GM23248 (cell line): ENCODE measurements around the gene UNC5C. TPM values are rescaled to one million over a fixed set of nuclear protein-coding genes. Genes with fewer than 3 reads are reported as not detected.

Experiments
- DNase-seq: peaks from one replicate; pipeline ENCODE4 v3.0.0-alpha.2; 2015
- H2AFZ ChIP-seq: fragments of 200-600 bp; sonication (generic); 2 replicates; pipeline ENCODE4 v1.6.1; 2016; ENCODE audit warnings: antibody characterized with exemption
- H3F3A ChIP-seq: fragments of 200-600 bp; sonication (generic); 2 replicates; pipeline ENCODE4 v1.6.1; 2016; ENCODE audit warnings: mild to moderate bottlenecking, antibody characterized with exemption, mixed run types; ENCODE audit not compliant: insufficient read depth
- H3K27ac ChIP-seq: fragments of 200-600 bp; sonication (generic); 2 replicates; pipeline ENCODE4 v1.5.1; 2016; ENCODE audit warnings: mild to moderate bottlenecking
- H3K27me3 ChIP-seq: fragments of 200-600 bp; sonication (generic); replicated peaks from 2 replicates; pipeline ENCODE4 v1.6.1; 2016; ENCODE audit warnings: mild to moderate bottlenecking; ENCODE audit not compliant: insufficient read depth
- H3K36me3 ChIP-seq: fragments of 200-600 bp; sonication (generic); 2 replicates; pipeline ENCODE4 v1.6.1; 2016; ENCODE audit warnings: low read depth, mild to moderate bottlenecking
- H3K4me1 ChIP-seq: fragments of 200-600 bp; sonication (generic); 2 replicates; pipeline ENCODE4 v1.6.1; 2016; ENCODE audit warnings: mild to moderate bottlenecking; ENCODE audit not compliant: insufficient read depth
- H3K4me2 ChIP-seq: fragments of 200-600 bp; sonication (generic); one replicate; pipeline ENCODE4 v1.6.1; 2016; ENCODE audit warnings: mild to moderate bottlenecking; ENCODE audit not compliant: unreplicated experiment
- H3K4me3 ChIP-seq: fragments of 200-600 bp; sonication (generic); 2 replicates; pipeline ENCODE4 v1.5.1; 2016; ENCODE audit warnings: mild to moderate bottlenecking
- H3K79me2 ChIP-seq: fragments of 200-600 bp; sonication (generic); 2 replicates; pipeline ENCODE4 v1.6.1; 2016; ENCODE audit warnings: mild to moderate bottlenecking; ENCODE audit not compliant: insufficient read depth
- H3K9ac ChIP-seq: fragments of 200-600 bp; sonication (generic); 2 replicates; pipeline ENCODE4 v1.6.1; 2016; ENCODE audit warnings: mild to moderate bottlenecking
- H3K9me2 ChIP-seq: fragments of 200-600 bp; sonication (generic); 2 replicates; pipeline ENCODE4 v1.6.1; 2016; ENCODE audit warnings: mixed run types, mild to moderate bottlenecking, moderate library complexity; ENCODE audit not compliant: insufficient read depth
- H3K9me3 ChIP-seq: fragments of 200-600 bp; sonication (generic); one replicate; pipeline ENCODE4 v1.6.1; 2017; ENCODE audit warnings: low read depth
- H4K20me1 ChIP-seq: fragments of 200-600 bp; sonication (generic); 2 replicates; pipeline ENCODE4 v1.6.0; 2016; ENCODE audit not compliant: insufficient read depth
- EZH2 ChIP-seq: fragments of 200-600 bp; sonication (generic); IDR thresholded peaks from 2 replicates; pipeline ENCODE4 v1.6.1; 2018; ENCODE audit warnings: antibody characterized with exemption, mild to moderate bottlenecking; ENCODE audit not compliant: insufficient read depth, poor library complexity, severe bottlenecking
- EZH2phosphoT487 ChIP-seq: fragments of 200-600 bp; sonication (generic); IDR thresholded peaks from 2 replicates; pipeline ENCODE4 v1.6.1; 2018; ENCODE audit warnings: antibody characterized with exemption, moderate library complexity, mild to moderate bottlenecking, low read depth; ENCODE audit not compliant: insufficient read depth
- WGBS, 2 experiments: methylation state at CpG; one replicate each; pipeline ENCODE4 v1.1.6; 2015 to 2017; ENCODE audit warnings: low lambda C conversion rate in 2 of 2, low coverage in 1 of 2; ENCODE audit errors: missing lambda C conversion rate in 2 of 2; 5-methylcytosine and 5-hydroxymethylcytosine counted together
- in situ Hi-C: fragments of 300-500 bp; cut with MboI; formaldehyde crosslinking; loops from 2 replicates; pipeline ENCODE4 v1.15.0; 2020
- polyA plus RNA-seq: library from polyadenylated mRNA; unstranded; fragments of >200 nt; fragmentation: Nextera tagmentation; extraction: Ambion mirVana; gene quantifications from 2 replicates; pipeline ENCODE4 v1.2.1, GENCODE V29; 2016
- total RNA-seq: library from RNA; depleted of rRNA; stranded (reverse); fragments of >200 nt; shearing (Covaris generic); gene quantifications from 2 replicates; pipeline ENCODE4 v1.2.3, GENCODE V29; 2014

The UNC5C gene
- total and polyA plus RNA-seq, 2 experiments from 2014 or later: not detected

GRCh38 chr4:95504501-95504900 is 44.3 kb downstream of the UNC5C start:
- in situ Hi-C loops: no loop called here
- WGBS, 2 experiments: 7 to 11% methylated on average over 3 of the region's 3 CpGs

GRCh38 chr4:95500361-95500760 is 48.4 kb downstream of the UNC5C start:
- Histone ChIP-seq H3K4me2 (no peak overlapping the region), H3K4me3 (no peak overlapping the region), H3K27me3 (no peaks in the 10 kb centered on the region), H3K9me3 (no peaks in the 10 kb centered on the region), H3K27ac (no peak overlapping the region), H3K79me2 (no peaks in the 10 kb centered on the region), H3K9me2 (no peaks in the 10 kb centered on the region), H3K4me1 (no peaks in the 10 kb centered on the region), H3F3A (no peaks in the 10 kb centered on the region), H2AFZ (no peak overlapping the region), H4K20me1 (no peaks in the 10 kb centered on the region), H3K9ac (no peak overlapping the region), H3K36me3 (no peaks in the 10 kb centered on the region)
- no peak for TF ChIP-seq EZH2
- TF ChIP-seq EZH2phosphoT487: no peak
- no peak for DNase-seq
- WGBS, 2 experiments: 0 to 5% methylated on average over 1 of the region's 1 CpG
- in situ Hi-C loops: no loop called here

More at GRCh38 chr4:95504501-95504900, 44.3 kb downstream of the UNC5C start:
- H3K27me3 ChIP-seq: no peaks in the 10 kb centered on the region
- H3K4me3 ChIP-seq: no peak overlapping the region
- H3K36me3 ChIP-seq: no peaks in the 10 kb centered on the region
- H3K4me1 ChIP-seq: no peaks in the 10 kb centered on the region
- H3F3A ChIP-seq: no peaks in the 10 kb centered on the region
- no peak overlapping the region for H3K4me2 ChIP-seq
- H3K9me2 ChIP-seq: no peaks in the 10 kb centered on the region
- DNase-seq: no peak
- no peak overlapping the region for H2AFZ ChIP-seq
- H3K9me3 ChIP-seq: no peaks in the 10 kb centered on the region
- H3K79me2 ChIP-seq: no peaks in the 10 kb centered on the region
- no peak overlapping the region for H3K27ac ChIP-seq
- H4K20me1 ChIP-seq: no peaks in the 10 kb centered on the region
- no peak overlapping the region for H3K9ac ChIP-seq
- TF ChIP-seq EZH2 (no peak), EZH2phosphoT487 (no peak)

GRCh38 chr4:95499291-95499696 is 49.5 kb downstream of the UNC5C start:
- Histone ChIP-seq H3K79me2 (no peaks in the 10 kb centered on the region), H2AFZ (no peak overlapping the region), H3K4me3 (no peak overlapping the region), H3F3A (no peaks in the 10 kb centered on the region), H3K36me3 (no peaks in the 10 kb centered on the region), H3K9ac (no peak overlapping the region), H3K4me2 (no peak overlapping the region), H3K27me3 (no peaks in the 10 kb centered on the region), H3K9me3 (no peaks in the 10 kb centered on the region), H3K4me1 (no peaks in the 10 kb centered on the region), H4K20me1 (no peaks in the 10 kb centered on the region), H3K27ac (no peak overlapping the region), H3K9me2 (no peaks in the 10 kb centered on the region)
- DNase-seq: no peak
- in situ Hi-C loops: no loop called here
- 11 to 14% methylated on average over 2 of the region's 2 CpGs for WGBS, 2 experiments
- TF ChIP-seq EZH2: no peak
- no peak for TF ChIP-seq EZH2phosphoT487

- H3K9me3 ChIP-seq: no peaks in the 10 kb centered on the region
- no peak overlapping the region for H3K27ac ChIP-seq
- no peaks in the 10 kb centered on the region for H3K27me3 ChIP-seq
- no peaks in the 10 kb centered on the region for H3K9me2 ChIP-seq
- no peak overlapping the region for H3K4me3 ChIP-seq
- H3F3A ChIP-seq: no peaks in the 10 kb centered on the region
- no peak overlapping the region for H2AFZ ChIP-seq
- no peak overlapping the region for H3K4me2 ChIP-seq
- no peak for TF ChIP-seq EZH2phosphoT487
- TF ChIP-seq EZH2: no peak
- in situ Hi-C loops: no loop called here
- no peaks in the 10 kb centered on the region for H3K4me1 ChIP-seq
- H4K20me1 ChIP-seq: no peaks in the 10 kb centered on the region
- H3K36me3 ChIP-seq: no peaks in the 10 kb centered on the region
- no peaks in the 10 kb centered on the region for H3K79me2 ChIP-seq
- DNase-seq: no peak
- H3K9ac ChIP-seq: no peak overlapping the region
Measured at GRCh38 chr4:95494186-95494585, 54.6 kb downstream of the UNC5C start.

GRCh38 chr4:95478679-95479078 is 70.1 kb downstream of the UNC5C start:
- Histone ChIP-seq H3K9me2 (no peaks in the 10 kb centered on the region), H3K27me3 (no peaks in the 10 kb centered on the region), H3K4me3 (no peak overlapping the region), H3K9ac (no peak overlapping the region), H3K36me3 (no peaks in the 10 kb centered on the region), H3K4me2 (no peak overlapping the region), H4K20me1 (no peaks in the 10 kb centered on the region), H3K9me3 (no peaks in the 10 kb centered on the region), H3F3A (no peaks in the 10 kb centered on the region), H3K27ac (no peak overlapping the region), H3K4me1 (no peaks in the 10 kb centered on the region), H2AFZ (no peak overlapping the region), H3K79me2 (no peaks in the 10 kb centered on the region)
- TF ChIP-seq EZH2phosphoT487: no peak
- no peak for TF ChIP-seq EZH2
- 26 to 27% methylated on average over 6 of the region's 6 CpGs for WGBS, 2 experiments
- in situ Hi-C loops: no loop called here
- no peak for DNase-seq
